Measurements from ENCODE around the gene TEX13D.

The TEX13D gene

GRCh38 chrX:124300405-124300804 lies 32.1 kb upstream of the TEX13D start:
- DNase-seq (ENCODE audit: low read depth in 1 of 2, low spot score in 1 of 2) = no peak
- H3K4me3 ChIP-seq (replicated peaks; ENCODE audit: insufficient read depth, low read length) = no peak overlapping the region
- H3K27me3 ChIP-seq (ENCODE audit: insufficient read depth, poor library complexity, severe bottlenecking) = no peaks in the 10 kb centered on the region
- no peak overlapping the region for H3K27ac ChIP-seq (replicated peaks)
- TF ChIP-seq POLR2AphosphoS5 (IDR thresholded peaks at IDR 0.05; ENCODE audit: low read depth) = no peak
- no peak for TF ChIP-seq SPI1 (IDR thresholded peaks at IDR 0.05; ENCODE audit: borderline replicate concordance, low read depth)
- no peak for TF ChIP-seq GABPA (IDR thresholded peaks at IDR 0.05; ENCODE audit: low read depth)
- no peak for TF ChIP-seq CTCF (IDR thresholded peaks at IDR 0.05; ENCODE audit: insufficient read depth, low read length)
- TF ChIP-seq REST (IDR thresholded peaks at IDR 0.05; ENCODE audit: insufficient replicate concordance, low read depth) = no peak

- Histone ChIP-seq H3K27ac (replicated peaks) (no peak overlapping the region), H3K27me3 (ENCODE audit: insufficient read depth, poor library complexity, severe bottlenecking) (no peaks in the 10 kb centered on the region), H3K4me3 (replicated peaks; ENCODE audit: insufficient read depth, low read length) (no peak overlapping the region)
- no peak for TF ChIP-seq REST (IDR thresholded peaks at IDR 0.05; ENCODE audit: insufficient replicate concordance, low read depth)
- no peak for TF ChIP-seq POLR2AphosphoS5 (IDR thresholded peaks at IDR 0.05; ENCODE audit: low read depth)
- TF ChIP-seq SPI1 (IDR thresholded peaks at IDR 0.05; ENCODE audit: borderline replicate concordance, low read depth) = no peak
- no peak for TF ChIP-seq CTCF (IDR thresholded peaks at IDR 0.05; ENCODE audit: insufficient read depth, low read length)
- no peak for TF ChIP-seq GABPA (IDR thresholded peaks at IDR 0.05; ENCODE audit: low read depth)
- no peak for DNase-seq (ENCODE audit: low read depth in 1 of 2, low spot score in 1 of 2)
Observed at GRCh38 chrX:124307253-124307907, 25.1 kb upstream of the TEX13D start.

GRCh38 chrX:124325732-124326131 lies 6.7 kb upstream of the TEX13D start:
- no peak overlapping the region for H3K4me3 ChIP-seq (replicated peaks; ENCODE audit: insufficient read depth, low read length)
- H3K27ac ChIP-seq (replicated peaks) = no peak overlapping the region
- no peak for DNase-seq (ENCODE audit: low read depth in 1 of 2, low spot score in 1 of 2)
- no peaks in the 10 kb centered on the region for H3K27me3 ChIP-seq (ENCODE audit: insufficient read depth, poor library complexity, severe bottlenecking)
- no peak for TF ChIP-seq REST (IDR thresholded peaks at IDR 0.05; ENCODE audit: insufficient replicate concordance, low read depth)
- TF ChIP-seq SPI1 (IDR thresholded peaks at IDR 0.05; ENCODE audit: borderline replicate concordance, low read depth) = no peak
- no peak for TF ChIP-seq POLR2AphosphoS5 (IDR thresholded peaks at IDR 0.05; ENCODE audit: low read depth)
- no peak for TF ChIP-seq GABPA (IDR thresholded peaks at IDR 0.05; ENCODE audit: low read depth)
- no peak for TF ChIP-seq CTCF (IDR thresholded peaks at IDR 0.05; ENCODE audit: insufficient read depth, low read length)
